ENCODE measurements around the gene TEF.
"Not testable (repeated sequence)": the region's sequence is repeated elsewhere in the genome, so short reads cannot be mapped to it uniquely, and the experiment has no call there.

The TEF gene

DNA sequence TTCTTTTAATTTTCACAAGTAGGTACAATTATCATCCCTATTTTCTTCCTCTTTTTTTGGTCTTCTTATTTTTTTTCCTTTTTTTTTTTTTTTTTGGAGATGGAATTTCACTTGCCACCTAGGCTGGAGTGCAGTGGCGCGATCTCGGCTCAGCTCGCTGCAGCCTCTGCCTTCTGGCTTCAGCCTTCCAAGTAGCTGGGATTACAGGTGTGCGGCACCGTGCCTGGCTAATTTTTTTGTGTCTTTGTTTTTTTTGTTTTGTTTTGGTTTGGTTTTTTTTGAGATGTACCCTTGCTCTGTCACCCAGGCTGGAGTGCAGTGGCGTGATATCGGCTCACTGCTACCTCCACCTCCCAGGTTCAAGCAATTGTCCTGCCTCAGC, 48.2 kb downstream of the TEF start:
- no peak for DNase-seq

DNA sequence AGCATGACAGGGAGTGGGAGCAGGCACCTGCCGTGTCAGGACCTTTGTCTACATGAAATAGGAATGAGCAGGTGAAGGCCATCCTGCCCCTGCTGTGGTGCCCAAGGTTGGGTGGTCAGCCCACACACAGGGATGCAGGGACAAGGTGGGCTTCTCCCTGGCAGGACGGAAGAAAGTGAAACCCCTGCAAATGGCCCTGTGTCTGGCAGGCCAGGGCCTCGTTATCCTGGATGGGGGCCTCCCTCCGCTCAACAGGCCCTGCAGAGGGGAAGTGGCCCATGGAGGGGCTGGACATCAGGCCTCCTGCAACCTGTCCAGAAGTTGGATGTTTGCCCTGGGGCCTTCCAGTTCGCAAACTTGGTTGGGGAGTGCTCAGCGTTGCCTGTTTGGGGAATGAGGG, 49.9 kb downstream of the TEF start:
- no peak for DNase-seq

DNA sequence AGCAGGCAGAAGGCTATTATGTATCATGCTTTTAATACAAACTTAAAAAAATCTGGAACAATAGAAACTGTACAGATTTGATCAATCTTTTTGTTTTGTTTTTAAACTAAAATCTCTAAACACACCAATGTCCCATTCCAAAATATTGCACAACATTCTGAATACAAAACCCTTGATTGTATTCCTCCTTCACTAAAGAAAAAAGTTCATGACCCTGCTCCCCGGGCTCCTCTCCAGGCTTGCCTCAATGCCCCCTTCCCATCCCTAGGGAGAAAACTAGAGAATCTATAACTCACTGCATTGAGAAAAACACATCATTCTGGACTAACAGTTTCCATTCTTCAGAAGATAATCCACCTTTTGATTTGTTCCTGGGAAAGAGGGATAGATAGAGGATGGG, 51.7 kb downstream of the TEF start:
- DNase-seq, result not testable (repeated sequence)

DNA sequence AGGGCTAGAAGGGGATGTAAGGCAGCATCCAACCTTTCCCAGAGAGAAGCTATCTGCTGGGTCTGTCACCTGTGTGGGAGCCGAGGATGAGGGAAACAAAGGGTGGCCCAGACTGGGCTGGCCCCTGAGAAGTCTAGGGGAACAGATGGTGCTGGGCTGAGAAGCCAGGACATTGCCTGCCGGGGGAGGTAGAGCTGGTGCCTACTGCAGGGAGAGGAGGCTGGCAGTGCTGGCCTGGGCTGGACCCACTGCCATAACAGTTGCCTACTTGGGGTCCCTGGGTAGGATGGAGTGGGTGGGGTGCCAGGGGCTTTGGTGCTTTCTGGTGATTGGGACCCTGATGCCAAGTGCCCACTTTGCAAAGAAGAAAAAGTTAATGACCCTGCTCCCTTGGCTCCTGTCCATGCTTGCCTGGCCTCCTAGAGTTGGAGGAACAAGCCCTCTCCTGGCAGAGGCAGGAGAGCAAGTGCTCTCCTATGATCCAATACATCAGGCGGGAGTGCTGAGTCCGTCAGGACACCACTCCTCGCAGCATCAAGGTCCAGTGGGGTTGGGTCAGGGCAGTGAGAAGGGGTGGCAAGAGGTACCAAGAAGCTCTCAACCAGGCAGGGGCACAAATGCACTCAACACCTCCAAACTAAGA, 52.7 kb downstream of the TEF start:
- not testable (repeated sequence) for DNase-seq

DNA sequence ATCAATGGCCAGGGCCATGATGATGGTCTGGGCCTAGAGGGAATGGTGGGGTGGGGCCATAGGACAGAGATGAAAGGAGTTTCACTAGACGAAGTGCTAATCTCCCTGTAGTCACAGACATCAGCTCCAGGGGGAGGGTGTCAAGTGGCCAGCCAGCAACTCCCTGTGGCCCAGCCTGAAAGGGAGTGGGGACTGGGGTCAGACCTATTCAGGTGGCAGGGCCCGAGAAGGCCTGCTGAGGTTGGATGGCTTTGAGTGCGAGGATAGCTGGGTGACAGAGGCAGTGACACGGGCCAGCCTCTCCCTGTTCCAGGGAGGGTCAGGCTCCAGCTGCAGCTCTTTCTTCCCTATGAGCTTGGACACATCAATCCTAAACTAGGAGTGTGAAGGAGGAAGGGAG, 53.8 kb downstream of the TEF start:
- no peak for DNase-seq

DNA sequence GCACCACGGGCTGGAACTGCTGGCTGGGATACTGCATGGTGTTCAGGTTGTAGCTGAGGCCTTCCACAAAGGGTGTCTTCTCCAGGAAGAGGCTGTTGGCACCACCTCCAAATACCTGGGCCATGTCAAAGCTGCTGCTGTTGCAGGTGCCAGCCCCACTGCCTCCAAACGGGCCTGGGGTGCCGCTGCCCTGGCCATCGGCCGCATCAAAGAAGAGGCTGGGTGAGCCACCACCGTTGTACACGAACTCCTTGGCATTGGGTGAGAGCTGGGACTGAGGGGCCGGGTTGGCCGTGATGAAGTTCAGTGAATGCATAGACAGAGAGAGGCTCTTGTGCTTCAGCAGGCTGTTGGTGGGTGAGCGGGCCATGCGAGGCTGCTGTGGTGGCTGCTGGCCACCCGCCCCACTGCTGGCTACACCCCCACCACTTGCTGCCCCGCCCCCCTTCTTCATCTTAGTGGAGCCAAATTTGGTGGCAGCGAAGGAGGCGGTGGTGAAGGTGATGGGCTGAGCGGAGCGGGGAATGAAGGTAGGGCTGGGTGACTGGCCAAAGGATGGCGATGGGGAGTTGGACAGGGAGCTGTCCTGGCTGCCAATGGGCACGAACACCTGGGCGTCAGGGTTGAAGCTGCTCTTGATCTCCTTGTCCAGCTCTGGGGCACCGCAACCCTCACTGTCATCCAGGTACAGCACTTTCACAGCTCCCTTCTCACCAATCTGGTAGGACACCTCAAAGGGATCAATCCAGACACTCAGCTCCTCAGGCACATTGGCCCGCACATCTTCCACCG, 54.8 kb downstream of the TEF start:
- DNase-seq, result no peak

DNA sequence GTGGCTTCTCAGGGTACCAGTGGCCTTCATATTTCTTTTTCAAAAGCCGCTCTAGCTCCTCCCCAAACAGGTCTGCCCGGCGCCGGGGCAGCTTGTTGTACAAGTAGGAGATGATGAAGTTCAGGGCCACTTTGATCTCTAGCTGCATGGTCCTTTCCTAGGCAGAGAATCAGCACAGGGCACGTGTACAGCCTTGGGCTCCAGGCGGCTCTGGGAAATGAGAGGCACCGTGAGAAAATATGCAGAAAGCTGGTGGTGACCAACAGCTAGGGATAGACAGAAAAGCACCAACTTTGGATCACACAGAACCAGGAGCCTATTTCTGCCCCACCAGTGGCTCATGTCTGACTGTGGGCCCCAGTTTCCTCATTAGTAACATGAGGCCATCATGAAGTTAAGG, 55.5 kb downstream of the TEF start:
- no peak for DNase-seq

DNA sequence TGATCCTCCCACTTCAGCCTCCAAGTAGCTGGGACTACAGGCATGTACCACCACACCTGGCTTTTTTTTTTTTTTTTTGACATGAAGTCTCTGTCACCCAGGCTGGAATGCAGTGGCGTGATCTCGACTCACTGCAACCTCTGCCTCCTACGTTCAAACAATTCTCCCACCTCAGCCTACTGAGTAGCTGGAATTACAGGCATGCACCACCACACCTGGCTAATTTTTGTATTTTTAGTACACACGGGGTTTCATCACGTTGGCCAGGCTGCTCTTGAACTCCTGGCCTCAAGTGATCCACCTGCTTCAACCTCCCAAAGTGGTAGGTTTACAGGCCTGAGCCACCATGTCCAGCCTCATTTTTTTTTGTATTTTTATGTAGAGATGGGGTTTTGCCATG, 58.8 kb downstream of the TEF start:
- not testable (repeated sequence) for DNase-seq

DNA sequence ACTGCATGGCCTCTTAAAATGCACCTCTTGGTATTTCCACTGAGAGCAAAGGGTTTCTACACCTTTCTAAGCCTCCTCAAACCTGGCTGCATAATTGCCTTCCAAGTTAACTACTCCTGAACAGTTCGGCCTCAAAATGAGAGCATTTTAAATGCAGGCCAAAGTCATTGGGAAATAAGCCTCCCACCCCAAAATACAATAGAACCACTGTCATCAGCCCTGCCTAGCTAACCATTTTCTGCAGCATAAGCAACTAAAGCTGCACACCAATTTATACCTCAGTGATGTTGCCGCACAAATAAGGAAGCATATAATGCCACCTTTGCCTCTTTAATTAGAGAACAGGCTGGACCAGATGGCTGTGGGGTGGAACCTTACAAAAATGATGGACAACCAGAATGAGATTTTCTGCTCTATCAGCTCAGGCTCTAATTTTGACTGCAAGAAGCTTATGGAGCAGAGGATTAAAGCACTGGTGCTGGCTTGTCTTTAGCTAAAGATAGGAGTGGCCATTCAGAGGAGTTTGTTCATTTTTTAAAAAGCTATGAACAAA, 60.6 kb downstream of the TEF start:
- DNase-seq, result no peak

DNA sequence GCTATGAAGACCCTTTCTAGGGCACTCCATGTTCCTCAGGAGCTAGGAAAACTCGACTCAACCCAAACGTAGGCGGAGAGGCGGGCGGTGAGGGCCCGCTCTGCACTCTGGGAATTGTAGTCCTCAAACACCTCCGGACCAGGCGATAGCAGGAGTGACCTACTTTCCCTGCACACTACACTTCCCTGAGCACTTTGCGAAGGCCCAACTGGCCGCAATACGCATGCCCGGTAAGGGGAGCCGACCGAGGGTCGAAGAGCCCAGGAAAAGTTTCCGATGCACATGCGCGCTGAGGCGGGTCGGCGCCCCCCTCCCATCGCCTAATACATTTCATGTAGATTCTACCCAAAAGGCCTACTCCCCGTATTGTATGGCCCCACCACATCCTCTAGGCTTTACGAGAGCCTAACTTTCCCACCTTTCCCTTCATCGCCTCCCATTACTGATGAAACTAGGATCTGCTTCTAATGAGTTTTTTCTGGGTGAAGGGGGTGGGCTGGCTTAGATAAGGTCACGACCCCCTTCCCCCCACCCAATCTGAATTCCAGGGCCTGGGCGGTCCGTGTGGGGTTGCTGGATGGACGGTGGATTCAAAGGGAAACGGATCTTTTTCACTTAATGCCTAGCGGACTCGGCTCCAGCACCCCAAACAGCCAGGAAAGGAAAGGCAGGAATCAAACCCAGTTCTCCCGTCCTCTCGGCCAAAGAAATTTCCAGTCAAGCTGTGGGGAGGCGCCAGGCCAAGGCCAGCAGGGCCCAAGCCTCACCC, 62.8 kb downstream of the TEF start:
- peak; percentile 51 to 62 (median 56) for DNase-seq

DNA sequence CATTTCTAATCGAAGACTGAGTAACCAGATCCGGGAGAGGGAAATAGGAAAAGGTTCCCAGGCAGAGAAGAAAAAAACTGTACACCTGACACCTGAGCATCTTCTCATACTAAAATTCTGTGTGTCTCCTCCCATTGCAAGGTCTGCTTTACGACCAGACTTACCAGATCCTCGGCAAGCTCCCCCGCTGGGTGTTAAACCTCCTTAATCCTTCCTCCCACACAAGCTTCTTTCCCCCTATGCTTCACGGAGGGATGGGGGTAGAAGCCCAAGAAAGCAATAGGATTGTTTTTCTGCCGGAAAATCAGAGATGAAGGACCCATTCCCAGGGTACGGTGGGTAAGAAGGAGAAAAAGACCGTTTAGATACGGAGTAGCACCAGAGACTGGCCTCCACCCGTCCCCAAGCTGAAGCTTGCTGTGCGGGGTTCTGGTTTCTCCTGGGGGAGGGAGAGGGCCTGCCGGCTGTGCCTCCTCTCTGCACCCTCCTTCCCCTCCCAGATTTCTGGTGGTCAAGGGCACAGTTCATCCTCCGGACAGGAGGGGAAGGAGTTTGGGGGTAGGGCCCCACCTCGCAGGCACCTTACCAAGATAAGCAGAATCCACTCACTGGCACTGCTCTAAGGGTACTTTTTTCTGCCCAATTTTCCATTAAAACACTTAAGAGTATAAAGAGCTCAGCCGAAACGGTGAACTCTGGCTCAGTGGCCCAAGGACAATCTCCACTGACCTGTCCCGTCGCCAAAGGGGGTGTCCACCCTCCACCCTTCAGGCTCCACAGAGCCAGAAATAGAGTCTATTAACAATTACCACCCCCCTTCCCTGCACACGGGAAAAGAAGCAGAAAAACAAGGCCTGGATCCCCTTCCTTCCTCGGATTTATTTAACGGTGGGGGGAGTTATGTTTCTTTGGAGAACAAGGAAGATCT, 63.7 kb downstream of the TEF start:
- no peak for DNase-seq

DNA sequence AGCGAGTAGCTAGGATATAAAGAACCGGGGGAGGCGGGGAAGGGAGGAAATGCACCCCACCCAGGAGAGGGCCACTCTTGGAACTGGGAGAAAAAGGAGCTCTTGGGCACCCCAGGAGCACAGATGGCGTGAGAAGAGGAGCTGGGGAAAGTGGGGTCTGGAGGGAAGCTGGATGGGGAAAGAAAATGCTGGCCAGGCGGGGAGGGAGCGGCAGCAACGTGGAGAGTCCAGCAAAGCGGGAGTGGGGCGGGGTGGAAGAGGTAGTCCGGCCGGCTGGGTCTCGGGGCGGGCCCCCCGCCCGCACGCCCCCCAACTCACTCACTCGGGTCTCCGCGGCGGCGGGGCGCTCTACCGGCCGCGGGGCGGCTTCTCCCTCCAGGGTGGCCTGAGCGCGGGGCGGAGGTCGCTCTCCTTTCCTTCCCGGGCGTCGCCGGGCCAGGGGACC, 64.3 kb downstream of the TEF start:
- DNase-seq, result no peak

DNA sequence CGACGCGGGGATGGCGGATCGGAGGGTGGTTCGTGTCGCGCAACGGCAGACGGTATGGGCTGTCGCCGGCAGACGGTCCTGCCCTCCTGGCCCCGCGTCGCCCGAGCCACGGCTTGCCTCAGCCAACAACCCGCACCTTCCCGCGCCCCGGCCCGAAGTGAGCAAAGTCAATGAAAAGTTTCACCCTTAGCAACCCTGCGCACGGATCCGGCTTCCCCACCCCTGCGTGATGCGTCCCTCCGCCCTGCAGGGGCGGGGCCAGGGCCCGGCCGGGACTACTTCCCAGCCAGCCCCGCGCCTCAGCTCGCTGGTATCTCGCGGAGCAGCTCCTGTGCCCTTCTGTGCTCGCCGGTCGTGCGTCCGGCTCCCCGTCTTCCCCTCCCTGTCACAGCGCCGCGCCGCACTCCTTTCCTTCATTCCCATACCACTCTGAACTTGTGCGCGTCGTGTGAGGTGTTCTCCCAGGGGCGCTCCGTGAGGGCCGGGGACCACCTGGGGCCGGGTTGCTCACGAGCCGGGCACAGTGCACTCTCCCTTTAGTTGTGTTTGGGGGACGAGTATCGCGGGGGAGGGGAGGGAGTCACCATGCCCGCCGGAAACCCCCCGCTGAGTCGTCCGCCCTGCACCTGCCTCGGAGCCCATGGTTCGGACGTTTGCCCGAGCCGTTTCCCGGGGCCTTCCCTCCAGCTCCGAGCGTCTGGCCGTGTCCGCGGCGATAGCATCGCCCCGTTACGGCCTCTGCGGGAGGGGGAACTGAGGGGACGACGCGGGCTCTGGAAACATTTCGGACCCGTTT, 65.1 kb downstream of the TEF start, which contains the start of gene TOB2:
Gene TOB2, minus strand, starts transcription at position 163 of the 796 bp plus-strand sequence. CDS start 9,456 bp downstream, outside the sequence.
- DNase-seq, result peak; percentile 82 to 92 (median 88)

DNA sequence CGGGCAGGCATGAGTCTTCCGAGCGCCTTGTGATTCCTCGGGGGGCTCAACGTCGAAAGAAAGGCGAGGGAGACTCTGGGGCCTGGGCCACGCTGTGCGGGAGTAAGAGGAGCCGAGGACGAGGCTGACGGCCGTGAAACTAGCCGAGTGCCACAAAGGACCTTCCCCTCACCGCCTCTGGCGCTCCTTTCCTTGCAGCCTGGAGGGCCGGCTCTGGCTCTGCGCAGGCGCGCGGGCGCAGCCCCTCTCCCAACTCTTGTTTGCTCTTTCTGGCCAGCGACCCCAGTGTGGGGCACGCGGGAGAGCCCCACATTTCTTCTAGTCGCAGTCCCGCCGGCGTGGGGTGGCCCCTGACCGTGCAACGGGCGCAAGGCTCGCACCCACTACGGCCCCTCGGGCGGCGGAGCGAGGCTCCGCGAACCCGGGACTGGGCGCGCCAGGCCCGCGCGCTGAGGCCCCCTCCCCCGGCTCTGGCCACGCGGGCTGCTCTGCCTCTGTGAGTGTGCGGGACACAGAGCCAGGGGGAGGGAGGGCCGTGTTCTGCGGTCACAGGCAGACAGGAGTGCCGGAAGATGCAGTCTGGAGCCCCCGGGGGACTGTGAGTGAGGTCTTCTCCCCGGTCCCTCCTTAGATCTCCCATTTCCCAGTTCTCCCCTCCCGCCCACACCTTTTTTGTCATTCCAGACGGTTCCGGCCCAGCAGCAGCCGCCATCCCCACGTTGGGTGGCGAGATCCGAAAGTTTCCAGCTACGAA, 65.9 kb downstream of the TEF start:
- DNase-seq, result peak; percentile 27 to 55 (median 42)

DNA sequence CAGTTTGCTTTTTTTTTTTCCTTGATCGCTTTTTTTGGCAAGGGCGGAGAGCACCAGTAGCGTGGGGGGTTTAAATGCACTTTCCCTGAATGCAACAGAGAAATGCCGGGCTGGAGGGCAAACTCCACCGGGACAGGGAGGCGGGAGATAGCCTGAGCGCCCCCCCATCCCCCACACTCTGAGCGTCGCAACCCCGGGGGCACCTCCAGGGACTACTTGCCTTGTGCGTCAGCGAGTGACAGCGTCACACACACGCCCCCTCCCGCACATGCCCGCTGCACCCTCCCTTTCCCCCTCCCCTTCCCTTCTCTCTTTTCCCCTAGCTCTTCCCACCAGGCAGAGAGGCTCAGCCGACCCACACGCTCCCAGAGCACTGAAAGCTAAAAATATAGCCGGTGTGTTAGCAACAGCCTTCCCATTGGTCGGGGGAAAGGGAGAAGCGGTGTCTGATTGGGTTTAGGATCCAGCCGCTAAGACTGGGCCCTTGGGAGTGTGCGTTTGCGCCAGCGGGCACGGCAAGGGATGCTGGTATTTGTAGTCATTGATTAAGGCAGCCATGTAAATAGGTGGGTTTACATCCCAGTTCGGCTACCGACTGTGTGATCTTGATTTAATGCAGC, 66.6 kb downstream of the TEF start:
- DNase-seq, result peak; percentile 68 to 77 (median 72)

All from activated CD4-positive, CD25-positive, alpha-beta regulatory T cell (primary cell).